Central memory CD8-positive, alpha-beta T cell (primary cell): ENCODE data around the gene NEURL3.

Experiments
- ATAC-seq: fragments of 150-1000 bp; cut with Tn5 transposase; replicated peaks from 2 replicates; pipeline ENCODE4 v1.10.0; 2022; ENCODE audit warnings: mild to moderate bottlenecking, moderate FRiP score, moderate number of reproducible peaks; ENCODE audit not compliant: poor library complexity, severe bottlenecking; ENCODE audit errors: extremely low read depth
- DNase-seq, 2 donors: peaks; one replicate each; pipeline ENCODE4 v3.0.0; 2021; ENCODE audit warnings: low spot score in 2 of 2
- H3K27ac Mint-ChIP-seq: one replicate; pipeline ENCODE4 v1.8.0; 2022; ENCODE audit warnings: low read depth, mild to moderate bottlenecking, moderate library complexity, mixed read lengths
- H3K27me3 Mint-ChIP-seq: one replicate; pipeline ENCODE4 v1.8.0; 2022; ENCODE audit warnings: mixed read lengths
- H3K36me3 Mint-ChIP-seq: one replicate; pipeline ENCODE4 v1.8.0; 2022; ENCODE audit warnings: mild to moderate bottlenecking, moderate library complexity, mixed read lengths; ENCODE audit not compliant: insufficient read depth
- H3K4me1 Mint-ChIP-seq: one replicate; pipeline ENCODE4 v1.8.0; 2022; ENCODE audit warnings: mixed read lengths
- H3K4me3 Mint-ChIP-seq: one replicate; pipeline ENCODE4 v1.8.0; 2022; ENCODE audit warnings: mild to moderate bottlenecking, moderate library complexity, mixed read lengths
- H3K9me3 Mint-ChIP-seq: one replicate; pipeline ENCODE4 v1.8.0; 2022; ENCODE audit warnings: mixed read lengths

NEURL3 gene

GRCh38 chr2:96520231-96520630 is 15.1 kb upstream of the NEURL3 start:
- Mint-ChIP-seq H3K27ac (no peak overlapping the region), H3K4me3 (no peak overlapping the region), H3K36me3 (peaks cover 1% of the 10 kb centered on the region), H3K4me1 (peaks cover 18% of the 10 kb centered on the region), H3K27me3 (no peaks in the 10 kb centered on the region), H3K9me3 (no peaks in the 10 kb centered on the region)
- ATAC-seq = no peak
- DNase-seq = no peak

GRCh38 chr2:96517079-96517478 is 11.9 kb upstream of the NEURL3 start:
- ATAC-seq = no peak
- H3K4me3 Mint-ChIP-seq = no peak overlapping the region
- peaks cover 1% of the 10 kb centered on the region for H3K36me3 Mint-ChIP-seq
- no peak for DNase-seq
- H3K27me3 Mint-ChIP-seq = no peaks in the 10 kb centered on the region
- no peak overlapping the region for H3K27ac Mint-ChIP-seq
- no peaks in the 10 kb centered on the region for H3K9me3 Mint-ChIP-seq
- no peaks in the 10 kb centered on the region for H3K4me1 Mint-ChIP-seq

- H3K9me3 Mint-ChIP-seq = no peaks in the 10 kb centered on the region
- H3K4me1 Mint-ChIP-seq = peaks cover under 1% of the 10 kb centered on the region
- DNase-seq (no peak), ATAC-seq (no peak)
- H3K36me3 Mint-ChIP-seq = peaks cover 1% of the 10 kb centered on the region
- no peak overlapping the region for H3K4me3 Mint-ChIP-seq
- no peaks in the 10 kb centered on the region for H3K27me3 Mint-ChIP-seq
- H3K27ac Mint-ChIP-seq = no peak overlapping the region
These were observed 9.4 kb upstream of the NEURL3 start for GRCh38 chr2:96514521-96514920.

GRCh38 chr2:96512341-96512740 is 7.2 kb upstream of the NEURL3 start:
- Mint-ChIP-seq H3K4me1 (peaks cover 8% of the 10 kb centered on the region), H3K27ac (no peak overlapping the region), H3K4me3 (no peak overlapping the region), H3K9me3 (no peaks in the 10 kb centered on the region), H3K36me3 (peaks cover 1% of the 10 kb centered on the region), H3K27me3 (no peaks in the 10 kb centered on the region)
- DNase-seq (no peak), ATAC-seq (no peak)

GRCh38 chr2:96511851-96512250 is 6.7 kb upstream of the NEURL3 start:
- Mint-ChIP-seq H3K27me3 (no peaks in the 10 kb centered on the region), H3K4me1 (peaks cover 8% of the 10 kb centered on the region), H3K27ac (no peak overlapping the region), H3K4me3 (no peak overlapping the region), H3K36me3 (no peaks in the 10 kb centered on the region), H3K9me3 (no peaks in the 10 kb centered on the region)
- no peak for ATAC-seq
- DNase-seq = no peak

- H3K27me3 Mint-ChIP-seq = no peaks in the 10 kb centered on the region
- H3K4me1 Mint-ChIP-seq = peaks cover 8% of the 10 kb centered on the region
- ATAC-seq = no peak
- H3K4me3 Mint-ChIP-seq = no peak overlapping the region
- no peak overlapping the region for H3K27ac Mint-ChIP-seq
- H3K9me3 Mint-ChIP-seq = no peaks in the 10 kb centered on the region
- no peak for DNase-seq
- no peaks in the 10 kb centered on the region for H3K36me3 Mint-ChIP-seq
These were observed 5.9 kb upstream of the NEURL3 start for GRCh38 chr2:96510931-96511595.

GRCh38 chr2:96509847-96510230 is 4.7 kb upstream of the NEURL3 start:
- no peak overlapping the region for H3K4me3 Mint-ChIP-seq
- no peak for DNase-seq
- no peaks in the 10 kb centered on the region for H3K27me3 Mint-ChIP-seq
- H3K27ac Mint-ChIP-seq = no peak overlapping the region
- no peaks in the 10 kb centered on the region for H3K9me3 Mint-ChIP-seq
- no peak for ATAC-seq
- peaks cover 2% of the 10 kb centered on the region for H3K36me3 Mint-ChIP-seq
- peaks cover 8% of the 10 kb centered on the region for H3K4me1 Mint-ChIP-seq

GRCh38 chr2:96509114-96509846 is 4.1 kb upstream of the NEURL3 start:
- ATAC-seq = no peak
- no peak for DNase-seq
- Mint-ChIP-seq H3K36me3 (peaks cover 2% of the 10 kb centered on the region), H3K27me3 (no peaks in the 10 kb centered on the region), H3K9me3 (no peaks in the 10 kb centered on the region), H3K4me3 (no peak overlapping the region), H3K27ac (no peak overlapping the region), H3K4me1 (peaks cover 8% of the 10 kb centered on the region)

GRCh38 chr2:96508521-96509113 is 3.5 kb upstream of the NEURL3 start:
- Mint-ChIP-seq H3K27ac (no peak overlapping the region), H3K9me3 (no peaks in the 10 kb centered on the region), H3K27me3 (no peaks in the 10 kb centered on the region), H3K4me3 (no peak overlapping the region), H3K36me3 (peaks cover 2% of the 10 kb centered on the region), H3K4me1 (peaks cover 8% of the 10 kb centered on the region)
- no peak for DNase-seq
- ATAC-seq = no peak

- no peak overlapping the region for H3K27ac Mint-ChIP-seq
- peak overlapping the region; percentile 41 for H3K4me3 Mint-ChIP-seq
- peaks cover 8% of the 10 kb centered on the region for H3K4me1 Mint-ChIP-seq
- H3K9me3 Mint-ChIP-seq = no peaks in the 10 kb centered on the region
- ATAC-seq (peak; percentile 93), DNase-seq (peak; percentile 83 to 94)
- peaks cover 2% of the 10 kb centered on the region for H3K36me3 Mint-ChIP-seq
- H3K27me3 Mint-ChIP-seq = no peaks in the 10 kb centered on the region
These were observed 2.9 kb upstream of the NEURL3 start for GRCh38 chr2:96507957-96508520.

GRCh38 chr2:96506907-96507240 is 1.7 kb upstream of the NEURL3 start:
- Mint-ChIP-seq H3K27ac (no peak overlapping the region), H3K36me3 (peaks cover 2% of the 10 kb centered on the region), H3K9me3 (no peaks in the 10 kb centered on the region), H3K27me3 (no peaks in the 10 kb centered on the region), H3K4me3 (no peak overlapping the region), H3K4me1 (peaks cover 13% of the 10 kb centered on the region)
- DNase-seq (peak in 1 of 2 donors; percentile 9), ATAC-seq (no peak)

GRCh38 chr2:96506016-96506906 is 1.1 kb upstream of the NEURL3 start:
- Mint-ChIP-seq H3K36me3 (peaks cover 2% of the 10 kb centered on the region), H3K4me3 (no peak overlapping the region), H3K27me3 (no peaks in the 10 kb centered on the region), H3K27ac (no peak overlapping the region), H3K9me3 (no peaks in the 10 kb centered on the region), H3K4me1 (peaks cover 16% of the 10 kb centered on the region)
- peak in 1 of 2 donors; percentile 12 for DNase-seq
- ATAC-seq = no peak
